Activated effector memory CD4-positive, alpha-beta T cell treated with Interleukin-2 at 50 U/mL for 16 hours (primary cell): ENCODE data around the gene ENOX1.

Experiments
- DNase-seq: peaks from one replicate; pipeline ENCODE4 v3.0.0-alpha.2; 2020

The ENOX1 gene

GRCh38 chr13:43664700-43665191, 122.0 kb downstream of the ENOX1 start:
- DNase-seq, result no peak

- no peak for DNase-seq
Measured at GRCh38 chr13:43663474-43664090, 123.2 kb downstream of the ENOX1 start.

GRCh38 chr13:43662976-43663375, 123.8 kb downstream of the ENOX1 start:
- DNase-seq, result no peak

GRCh38 chr13:43661161-43661830, 125.5 kb downstream of the ENOX1 start:
- no peak for DNase-seq

GRCh38 chr13:43657485-43657884, 129.3 kb downstream of the ENOX1 start:
- DNase-seq, result no peak

- no peak for DNase-seq
Measured at GRCh38 chr13:43653980-43654379, 132.8 kb downstream of the ENOX1 start.

GRCh38 chr13:43653395-43653794, 133.4 kb downstream of the ENOX1 start:
- no peak for DNase-seq

- DNase-seq, result no peak
Measured at GRCh38 chr13:43652760-43653159, 134.0 kb downstream of the ENOX1 start.

- no peak for DNase-seq
Measured at GRCh38 chr13:43650882-43651281, 135.9 kb downstream of the ENOX1 start.

GRCh38 chr13:43648733-43649132, 138.0 kb downstream of the ENOX1 start:
- DNase-seq, result no peak

GRCh38 chr13:43647471-43647870, 139.3 kb downstream of the ENOX1 start:
- DNase-seq, result no peak

GRCh38 chr13:43640476-43640875, 146.3 kb downstream of the ENOX1 start:
- DNase-seq, result no peak

GRCh38 chr13:43631106-43631505, 155.7 kb downstream of the ENOX1 start:
- no peak for DNase-seq

- DNase-seq, result no peak
Measured at GRCh38 chr13:43629691-43630480, 156.9 kb downstream of the ENOX1 start.

- DNase-seq, result no peak
Measured at GRCh38 chr13:43626994-43627393, 159.8 kb downstream of the ENOX1 start.

GRCh38 chr13:43614063-43614462, 172.7 kb downstream of the ENOX1 start:
- no peak for DNase-seq

GRCh38 chr13:43611281-43612273, 175.2 kb downstream of the ENOX1 start:
- DNase-seq, result no peak

GRCh38 chr13:43608400-43609137, 178.2 kb downstream of the ENOX1 start:
- DNase-seq, result no peak

GRCh38 chr13:43597599-43597945, 189.2 kb downstream of the ENOX1 start:
- DNase-seq, result no peak

GRCh38 chr13:43596924-43597598, 189.7 kb downstream of the ENOX1 start:
- no peak for DNase-seq

GRCh38 chr13:43596006-43596405, 190.8 kb downstream of the ENOX1 start:
- no peak for DNase-seq
